Fibroblast of the conjunctiva (primary cell): ENCODE data around the gene SLC9A8.
"Not testable (repeated sequence)": the region's sequence is repeated elsewhere in the genome, so short reads cannot be mapped to it uniquely, and the experiment has no call there.

Source experiments
- DNase-seq: peaks from one replicate; pipeline ENCODE4 v3.0.0-alpha.2; 2010; ENCODE audit warnings: low read depth

Gene SLC9A8

GRCh38 chr20:49787371-49788357 is 25.0 kb upstream of the SLC9A8 start:
- no peak for DNase-seq

- DNase-seq, result no peak
Observed at GRCh38 chr20:49790077-49790798, 22.4 kb upstream of the SLC9A8 start.

GRCh38 chr20:49791165-49791564 is 21.5 kb upstream of the SLC9A8 start:
- no peak for DNase-seq

GRCh38 chr20:49792006-49792405 is 20.6 kb upstream of the SLC9A8 start:
- DNase-seq, result no peak

GRCh38 chr20:49792611-49793010 is 20.0 kb upstream of the SLC9A8 start:
- DNase-seq, result no peak

GRCh38 chr20:49794336-49795134 is 18.1 kb upstream of the SLC9A8 start:
- no peak for DNase-seq

- no peak for DNase-seq
Observed at GRCh38 chr20:49795135-49795424, 17.5 kb upstream of the SLC9A8 start.

GRCh38 chr20:49796600-49797343 is 15.9 kb upstream of the SLC9A8 start:
- DNase-seq, result no peak

GRCh38 chr20:49797344-49797615 is 15.3 kb upstream of the SLC9A8 start:
- no peak for DNase-seq

GRCh38 chr20:49798718-49799117 is 13.9 kb upstream of the SLC9A8 start:
- DNase-seq, result no peak

- no peak for DNase-seq
Observed at GRCh38 chr20:49799698-49800097, 12.9 kb upstream of the SLC9A8 start.

GRCh38 chr20:49803418-49803817 is 9.2 kb upstream of the SLC9A8 start:
- no peak for DNase-seq

GRCh38 chr20:49804364-49804763 is 8.3 kb upstream of the SLC9A8 start:
- no peak for DNase-seq

- DNase-seq, result not testable (repeated sequence)
Observed at GRCh38 chr20:49805224-49805876, 7.3 kb upstream of the SLC9A8 start.

- no peak for DNase-seq
Observed at GRCh38 chr20:49808753-49809152, 3.9 kb upstream of the SLC9A8 start.

- no peak for DNase-seq
Observed at GRCh38 chr20:49809803-49810359, 2.7 kb upstream of the SLC9A8 start.

- DNase-seq, result no peak
Observed at GRCh38 chr20:49810491-49811190, 2.0 kb upstream of the SLC9A8 start.

GRCh38 chr20:49811825-49812506 is 662 bp upstream of the SLC9A8 start:
- no peak for DNase-seq

- no peak for DNase-seq
Observed at GRCh38 chr20:49813305-49813974, 812 bp downstream of the SLC9A8 start.
